A549 (cell line): ENCODE measurements around the gene UCP2.

Experiments used
- CTCF ChIP-seq: fragments of >200 bp; sonication (Bioruptor Twin); formaldehyde crosslinking; IDR thresholded peaks from 3 replicates; pipeline ENCODE4 v1.5.1; 2016
- JUNB ChIP-seq: fragments of >200 bp; sonication (Bioruptor Twin); formaldehyde crosslinking; IDR thresholded peaks from 2 replicates; pipeline ENCODE4 v1.6.1; 2016
- PHF8 ChIP-seq: fragments of 200-600 bp; sonication (generic); IDR thresholded peaks from 2 replicates; pipeline ENCODE4 v1.6.1; 2016; ENCODE audit warnings: low read depth, mild to moderate bottlenecking, antibody characterized with exemption, moderate library complexity, borderline replicate concordance
- POLR2A ChIP-seq: IDR thresholded peaks from 2 replicates; pipeline ENCODE4 v1.6.1; 2012; ENCODE audit warnings: mild to moderate bottlenecking, low read length

DNA sequence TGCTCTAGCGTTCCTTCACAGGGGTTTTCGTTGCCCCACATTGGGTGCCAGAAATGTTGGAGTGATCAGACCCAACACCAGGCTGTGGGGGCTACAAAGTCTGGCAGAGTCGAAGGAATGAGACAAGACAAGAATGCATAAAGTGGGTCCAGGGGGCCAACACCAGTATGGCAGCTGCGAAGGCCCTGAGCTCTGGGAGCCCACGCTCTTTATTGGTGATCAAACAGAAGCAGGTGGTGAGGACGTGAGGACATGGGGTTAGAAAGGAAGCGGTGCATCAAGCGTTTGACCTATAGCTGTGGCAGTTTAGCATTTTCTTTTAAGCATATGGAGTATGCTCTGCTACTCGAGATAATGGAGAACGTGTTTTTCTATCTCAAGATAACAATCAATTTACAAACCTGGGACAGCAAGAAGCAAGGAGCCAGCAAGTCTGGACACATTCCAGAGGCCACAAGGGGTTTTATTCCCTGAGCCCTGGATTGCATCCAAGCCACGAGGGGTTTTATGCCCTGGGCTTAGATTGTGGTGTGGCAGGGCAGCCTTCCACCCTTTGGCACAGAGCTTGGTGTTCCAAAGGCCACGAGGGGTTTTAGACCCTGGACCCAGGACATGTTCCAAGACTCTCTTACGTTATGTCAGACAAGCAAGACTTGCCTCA, 35.7 kb downstream of the UCP2 start:
- no peak for TF ChIP-seq CTCF
- no peak for TF ChIP-seq PHF8
- TF ChIP-seq POLR2A: no peak
- no peak for TF ChIP-seq JUNB
